PC-3 (cell line): ENCODE data around the gene MAPRE3. TPM values are rescaled to one million over a fixed set of nuclear protein-coding genes. Genes with fewer than 3 reads are reported as not detected.

ENCODE experiments used
- ATAC-seq: fragments of 200-7000 bp; cut with Tn5 transposase; 2 replicates; pipeline ENCODE4 v1.9.1; 2020; ENCODE audit warnings: mild to moderate bottlenecking, moderate library complexity
- BruUV-seq: library from RNA; stranded (reverse); fragments of 400-500 nt; replicated peaks from 2 replicates; lab custom pipeline; 2021; lab: Mats Ljungman, UMichigan
- CTCF ChIA-PET: fragments of 300-600 bp; sonication (Branson Sonifier 250); formaldehyde crosslinking; loops from one replicate; lab custom pipeline; 2022; ENCODE audit warnings: antibody characterized with exemption; lab: Charles Lee
- POLR2A ChIA-PET: fragments of 300-600 bp; sonication (Branson Sonifier 250); formaldehyde crosslinking; loops from one replicate; lab custom pipeline; 2022; ENCODE audit warnings: antibody characterized with exemption; ENCODE audit not compliant: unreplicated experiment; lab: Charles Lee
- DNase-seq: peaks from one replicate; pipeline ENCODE4 v3.0.0-alpha.2; 2015
- H2AFZ ChIP-seq: fragments of 300-600 bp; sonication (generic); 2 replicates; pipeline ENCODE4 v1.6.0; 2016; ENCODE audit warnings: antibody characterized with exemption, low read length
- H3F3A ChIP-seq: fragments of 300-600 bp; sonication (generic); one replicate; pipeline ENCODE4 v1.6.0; 2017; ENCODE audit warnings: antibody characterized with exemption, low read length, control low read depth, mild to moderate bottlenecking; ENCODE audit not compliant: unreplicated experiment
- H3K27ac ChIP-seq: fragments of 300-600 bp; sonication (generic); 2 replicates; pipeline ENCODE4 v1.5.1; 2016; ENCODE audit warnings: mild to moderate bottlenecking, low read length
- H3K27me3 ChIP-seq: fragments of 300-600 bp; sonication (generic); 2 replicates; pipeline ENCODE4 v1.6.1; 2016; ENCODE audit warnings: low read length, mixed read lengths
- H3K36me3 ChIP-seq: fragments of 300-600 bp; sonication (generic); 2 replicates; pipeline ENCODE4 v1.6.1; 2016; ENCODE audit warnings: low read depth, mixed run types, low read length, mixed read lengths
- H3K4me1 ChIP-seq: fragments of 300-600 bp; sonication (generic); 2 replicates; pipeline ENCODE4 v1.5.1; 2016; ENCODE audit warnings: low read length; ENCODE audit not compliant: insufficient read depth
- H3K4me2 ChIP-seq: fragments of 300-600 bp; sonication (generic); 2 replicates; pipeline ENCODE4 v1.6.0; 2016; ENCODE audit warnings: low read length
- H3K4me3 ChIP-seq: fragments of 300-600 bp; sonication (generic); 2 replicates; pipeline ENCODE4 v1.5.1; 2016; ENCODE audit warnings: mild to moderate bottlenecking, low read length, mixed read lengths
- H3K79me2 ChIP-seq: fragments of 300-600 bp; sonication (generic); 2 replicates; pipeline ENCODE4 v1.6.1; 2017; ENCODE audit warnings: low read length, mixed read lengths
- H3K9ac ChIP-seq: fragments of 300-600 bp; sonication (generic); 2 replicates; pipeline ENCODE4 v1.6.0; 2016; ENCODE audit warnings: mild to moderate bottlenecking, low read length
- H3K9me2 ChIP-seq: fragments of 300-600 bp; sonication (generic); replicated peaks from 2 replicates; pipeline ENCODE4 v1.6.1; 2016; ENCODE audit warnings: mixed run types, low read length, mixed read lengths
- H3K9me3 ChIP-seq: fragments of 300-600 bp; sonication (generic); 2 replicates; pipeline ENCODE4 v1.6.1; 2016; ENCODE audit warnings: low read length, mixed read lengths
- H4K20me1 ChIP-seq: fragments of 300-600 bp; sonication (generic); 2 replicates; pipeline ENCODE4 v1.6.1; 2016; ENCODE audit warnings: low read length, mixed read lengths
- EZH2 ChIP-seq: fragments of 300-600 bp; sonication (generic); IDR thresholded peaks from one replicate; pipeline ENCODE4 v1.6.1; 2017; ENCODE audit warnings: antibody characterized with exemption, mild to moderate bottlenecking, low read length; ENCODE audit not compliant: unreplicated experiment
- EZH2phosphoT487 ChIP-seq: fragments of 300-600 bp; sonication (generic); IDR thresholded peaks from 2 replicates; pipeline ENCODE4 v1.6.1; 2018; ENCODE audit warnings: mild to moderate bottlenecking, antibody characterized with exemption, low read length, borderline replicate concordance
- intact Hi-C: fragments of 100-400 bp; cut with micrococcal nuclease; formaldehyde crosslinking; loops from 2 replicates; pipeline ENCODE4 v1.9.0; 2023
- total RNA-seq: library from RNA; depleted of rRNA; stranded (reverse); fragments of >200 nt; gene quantifications from 2 replicates; pipeline ENCODE4 v1.2.3, GENCODE V29; 2014
- TF ChIP-seq, protein P1 (sequence below): fragments of 300-600 bp; sonication (generic); conservative IDR thresholded peaks from 2 replicates; pipeline ENCODE4 v1.5.1; 2017; ENCODE audit warnings: antibody characterized with exemption, low read depth, mild to moderate bottlenecking, low read length

The MAPRE3 gene
- total RNA-seq, 1 experiment from 2014 or later = 11.9 TPM

DNA sequence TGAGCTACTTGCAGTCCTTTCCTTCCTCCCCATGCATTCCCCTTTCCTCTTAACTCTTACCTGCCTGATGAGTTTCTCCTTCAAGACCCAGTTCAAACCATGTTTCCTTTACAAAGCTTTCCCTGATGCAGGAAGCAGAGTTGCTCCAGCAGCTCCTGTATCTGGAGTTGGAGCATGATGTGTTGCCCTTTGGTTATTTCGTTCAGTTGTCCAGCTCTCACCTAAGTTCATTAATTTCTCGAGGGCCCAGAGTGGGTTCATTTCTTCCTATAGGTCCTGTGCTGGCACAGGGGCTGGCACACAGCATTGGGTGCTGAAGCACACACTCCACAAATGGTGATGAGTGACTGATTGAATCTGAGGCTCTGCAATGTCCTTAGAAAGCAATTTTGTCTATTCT is 39.3 kb downstream of the MAPRE3 start:
- H3K36me3 ChIP-seq = no peaks in the 10 kb centered on the region
- DNase-seq (no peak), ATAC-seq (no peak)
- no peaks in the 10 kb centered on the region for H3F3A ChIP-seq
- no peak overlapping the region for H3K27ac ChIP-seq
- peak overlapping the region; percentile 10; the same call in 1 of the 2 replicates for H3K4me2 ChIP-seq
- H3K9me2 ChIP-seq = no peaks in the 10 kb centered on the region
- no peaks in the 10 kb centered on the region for H3K79me2 ChIP-seq
- H3K4me1 ChIP-seq = peaks cover 20% of the 10 kb centered on the region
- no peaks in the 10 kb centered on the region for H3K9me3 ChIP-seq
- TF ChIP-seq, protein P1, sequence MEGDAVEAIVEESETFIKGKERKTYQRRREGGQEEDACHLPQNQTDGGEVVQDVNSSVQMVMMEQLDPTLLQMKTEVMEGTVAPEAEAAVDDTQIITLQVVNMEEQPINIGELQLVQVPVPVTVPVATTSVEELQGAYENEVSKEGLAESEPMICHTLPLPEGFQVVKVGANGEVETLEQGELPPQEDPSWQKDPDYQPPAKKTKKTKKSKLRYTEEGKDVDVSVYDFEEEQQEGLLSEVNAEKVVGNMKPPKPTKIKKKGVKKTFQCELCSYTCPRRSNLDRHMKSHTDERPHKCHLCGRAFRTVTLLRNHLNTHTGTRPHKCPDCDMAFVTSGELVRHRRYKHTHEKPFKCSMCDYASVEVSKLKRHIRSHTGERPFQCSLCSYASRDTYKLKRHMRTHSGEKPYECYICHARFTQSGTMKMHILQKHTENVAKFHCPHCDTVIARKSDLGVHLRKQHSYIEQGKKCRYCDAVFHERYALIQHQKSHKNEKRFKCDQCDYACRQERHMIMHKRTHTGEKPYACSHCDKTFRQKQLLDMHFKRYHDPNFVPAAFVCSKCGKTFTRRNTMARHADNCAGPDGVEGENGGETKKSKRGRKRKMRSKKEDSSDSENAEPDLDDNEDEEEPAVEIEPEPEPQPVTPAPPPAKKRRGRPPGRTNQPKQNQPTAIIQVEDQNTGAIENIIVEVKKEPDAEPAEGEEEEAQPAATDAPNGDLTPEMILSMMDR = no peak
- TF ChIP-seq EZH2phosphoT487 (no peak), EZH2 (no peak)
- H3K27me3 ChIP-seq = no peaks in the 10 kb centered on the region
- no peaks in the 10 kb centered on the region for H4K20me1 ChIP-seq
- no TSS peak for BruUV-seq
- H3K4me3 ChIP-seq = no peak overlapping the region
- intact Hi-C loops = loop anchor here (2.0 kb wide), 1 partner anchor 41 kb away; no protein-coding TSS in a partner anchor
- CTCF ChIA-PET = no interaction called here
- H3K9ac ChIP-seq = no peak overlapping the region
- POLR2A ChIA-PET = no interaction called here
- H2AFZ ChIP-seq = no peak overlapping the region

DNA sequence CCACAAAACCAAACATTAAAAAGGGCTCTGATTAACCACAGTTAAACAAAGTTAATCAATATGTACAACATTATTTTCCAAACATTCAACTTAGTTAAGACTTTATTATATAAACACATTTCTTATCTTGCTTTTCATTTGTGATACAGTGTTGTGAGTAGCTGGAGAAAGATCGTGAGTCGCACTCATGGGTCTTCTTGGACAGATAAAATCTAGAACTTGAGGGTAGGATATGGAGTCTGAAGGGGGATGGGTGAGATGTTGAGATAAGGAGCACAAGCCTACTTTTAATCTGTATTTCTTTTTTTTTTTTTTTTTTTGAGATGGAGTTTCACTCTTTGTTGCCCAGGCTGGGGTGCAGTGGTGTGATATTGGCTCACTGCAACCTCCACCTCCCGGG is 39.7 kb downstream of the MAPRE3 start:
- Histone ChIP-seq H3K27ac (peak overlapping the region; percentile 43), H3K4me1 (peaks cover 23% of the 10 kb centered on the region), H3K27me3 (no peaks in the 10 kb centered on the region), H3K9me3 (no peaks in the 10 kb centered on the region), H3F3A (no peaks in the 10 kb centered on the region), H3K9me2 (no peaks in the 10 kb centered on the region), H2AFZ (no peak overlapping the region), H3K79me2 (no peaks in the 10 kb centered on the region), H3K4me3 (no peak overlapping the region), H3K36me3 (no peaks in the 10 kb centered on the region), H3K4me2 (peak overlapping the region; percentile 10; the same call in 1 of the 2 replicates), H3K9ac (no peak overlapping the region), H4K20me1 (no peaks in the 10 kb centered on the region)
- ATAC-seq (no peak), DNase-seq (no peak)
- ChIA-PET POLR2A (no interaction called here), CTCF (interaction anchor here (0.7 to 1.1 kb wide), 2 partner anchors 28 to 48 kb away, joined by 3 read pairs; no protein-coding TSS in a partner anchor)
- intact Hi-C loops = loop anchor here (2.0 kb wide), 1 partner anchor 41 kb away; no protein-coding TSS in a partner anchor
- BruUV-seq = no TSS peak
- TF ChIP-seq, protein P1 = no peak
- TF ChIP-seq EZH2 (no peak), EZH2phosphoT487 (no peak)

DNA sequence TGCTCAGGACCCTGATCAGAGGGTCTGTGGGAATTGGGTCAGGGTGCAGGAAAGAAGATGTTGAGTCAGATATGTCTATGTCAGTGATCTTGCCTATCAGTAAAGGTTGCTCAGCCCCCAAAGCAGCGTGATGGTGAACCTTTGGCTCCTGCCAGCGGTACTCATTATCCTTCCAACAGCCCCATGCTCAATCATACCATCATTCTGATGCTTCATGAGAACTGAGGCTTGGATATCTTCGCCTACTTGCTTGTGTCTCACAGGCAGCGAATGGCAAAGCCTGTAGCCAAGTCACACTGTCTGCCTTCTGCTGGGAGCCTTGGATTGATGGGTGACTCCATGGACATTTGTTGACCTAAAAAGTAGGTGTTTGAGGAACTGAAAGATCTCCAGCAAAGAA is 43.3 kb downstream of the MAPRE3 start:
- H4K20me1 ChIP-seq = no peaks in the 10 kb centered on the region

More for the DNA sequence above, 43.3 kb downstream of the MAPRE3 start:
- Histone ChIP-seq H3K4me3 (no peak overlapping the region), H2AFZ (no peak overlapping the region), H3K9ac (no peak overlapping the region), H3K9me2 (no peaks in the 10 kb centered on the region), H3K36me3 (no peaks in the 10 kb centered on the region), H3K27me3 (no peaks in the 10 kb centered on the region), H3F3A (no peaks in the 10 kb centered on the region), H3K9me3 (no peaks in the 10 kb centered on the region), H3K79me2 (no peaks in the 10 kb centered on the region), H3K4me1 (peaks cover 40% of the 10 kb centered on the region), H3K4me2 (no peak overlapping the region), H3K27ac (no peak overlapping the region)
- no TSS peak for BruUV-seq
- ChIA-PET POLR2A (no interaction called here), CTCF (no interaction called here)
- ATAC-seq = no peak
- intact Hi-C loops = no loop called here
- TF ChIP-seq EZH2 = no peak
- TF ChIP-seq, protein P1 = no peak
- no peak for TF ChIP-seq EZH2phosphoT487
- no peak for DNase-seq
